GM18498 (cell line): Measurements from ENCODE around the gene ZNF22.

ENCODE experiments used
- ATAC-seq: cut with Tn5 transposase; IDR thresholded peaks from one replicate; pipeline ENCODE4 v1.9.1; 2021; ENCODE audit warnings: mild to moderate bottlenecking, moderate library complexity; ENCODE audit not compliant: unreplicated experiment

Gene ZNF22

DNA sequence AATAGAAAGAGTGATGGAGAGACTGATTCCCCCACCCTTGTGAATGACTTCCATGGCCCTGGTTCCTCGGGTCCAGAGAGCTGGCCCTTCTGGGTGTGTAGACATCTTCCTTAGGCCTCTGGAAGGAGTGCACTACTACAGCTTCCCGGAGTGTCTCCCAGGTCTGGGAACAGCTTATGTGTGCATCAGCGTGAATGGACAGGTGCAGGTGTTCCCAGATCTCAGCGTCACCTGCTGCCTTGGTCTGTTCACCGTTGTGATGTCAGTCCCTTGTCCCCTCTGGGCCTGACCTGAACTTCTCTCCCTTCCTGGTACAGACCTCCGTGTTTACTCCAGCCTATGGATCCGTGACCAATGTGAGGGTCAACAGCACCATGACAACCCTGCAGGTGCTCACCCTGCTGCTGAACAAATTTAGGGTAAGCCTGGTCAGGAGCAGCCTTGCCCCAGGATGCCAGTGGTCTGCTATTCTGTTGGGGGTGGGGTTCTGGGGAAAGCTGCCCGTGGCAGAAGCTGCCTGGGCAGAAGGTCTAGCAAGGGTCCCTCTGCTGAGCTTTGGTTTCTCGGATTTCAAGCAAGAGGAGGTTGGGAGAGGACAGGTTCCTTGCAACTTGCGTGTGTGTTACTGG is 11.7 kb upstream of the ZNF22 start:
- no peak for ATAC-seq

DNA sequence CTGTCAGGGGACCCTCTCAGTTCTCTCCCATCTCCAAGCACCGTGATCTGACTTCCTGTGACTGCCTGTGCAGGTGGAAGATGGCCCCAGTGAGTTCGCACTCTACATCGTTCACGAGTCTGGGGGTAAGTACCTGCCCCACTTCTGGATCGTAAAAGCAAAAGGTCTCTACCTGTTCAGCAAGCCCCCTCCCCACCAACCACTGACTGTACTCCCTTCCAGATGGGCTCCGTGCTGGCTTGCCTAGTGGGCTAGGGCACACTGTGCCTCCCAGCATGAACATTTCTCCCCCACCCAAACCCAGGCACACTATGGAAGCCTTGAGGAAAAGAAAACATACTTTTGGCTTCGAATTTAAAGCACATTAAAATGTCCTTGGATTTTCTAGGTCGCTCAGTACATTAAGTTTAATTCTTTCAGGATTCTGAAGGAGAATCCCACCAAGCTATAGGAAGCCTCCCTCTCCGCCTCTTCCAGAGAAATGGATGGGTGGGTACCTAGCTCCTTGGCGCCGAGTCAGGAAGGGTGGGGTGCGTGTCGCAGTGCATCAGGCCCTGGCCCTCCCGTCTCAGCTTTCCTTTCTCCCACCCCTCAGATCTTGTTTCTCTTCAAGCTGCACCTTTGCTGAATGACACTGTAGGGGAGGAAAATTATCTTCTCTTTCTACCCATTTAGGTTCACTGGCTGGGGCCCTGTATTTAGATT is 11.0 kb upstream of the ZNF22 start:
- no peak for ATAC-seq

DNA sequence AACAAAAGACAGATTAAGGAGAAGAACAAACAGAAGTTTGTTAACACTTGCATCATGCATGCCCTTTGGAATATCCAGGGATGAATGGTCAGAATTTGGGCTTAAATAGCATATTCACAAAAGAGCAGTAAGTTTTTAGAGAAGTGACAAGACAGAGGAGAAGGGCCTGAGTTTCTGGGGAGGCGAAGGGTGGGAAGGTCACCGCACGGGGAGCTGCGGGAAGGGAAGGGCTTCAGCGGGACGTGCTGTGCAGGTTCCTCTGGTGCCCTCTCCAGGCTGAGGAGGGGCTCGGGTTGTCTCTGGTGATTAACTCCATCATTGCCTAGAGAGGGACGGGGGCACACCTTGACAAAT is 10.4 kb upstream of the ZNF22 start:
- ATAC-seq: no peak

DNA sequence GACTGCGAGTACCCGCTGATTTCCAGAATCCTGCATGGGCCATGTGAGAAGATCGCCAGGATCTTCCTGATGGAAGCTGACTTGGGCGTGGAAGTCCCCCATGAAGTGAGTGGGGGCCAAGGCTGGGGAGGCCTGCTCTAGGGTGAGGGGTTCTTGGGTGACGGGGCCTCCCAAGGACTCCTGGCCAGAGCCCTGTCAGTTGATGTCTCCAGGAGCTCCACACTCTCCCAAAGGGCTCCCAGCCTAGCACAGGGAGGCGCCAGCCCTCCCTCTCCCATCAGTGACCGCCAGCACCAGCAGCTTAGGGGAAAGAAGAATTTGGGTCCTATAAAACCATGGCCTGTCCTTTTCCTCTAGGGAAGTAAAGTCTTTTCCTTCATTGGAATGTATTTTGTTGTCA is 9.8 kb upstream of the ZNF22 start:
- no peak for ATAC-seq

GRCh38 chr10:44991571-44991970 is 9.2 kb upstream of the ZNF22 start:
- ATAC-seq: no peak

DNA sequence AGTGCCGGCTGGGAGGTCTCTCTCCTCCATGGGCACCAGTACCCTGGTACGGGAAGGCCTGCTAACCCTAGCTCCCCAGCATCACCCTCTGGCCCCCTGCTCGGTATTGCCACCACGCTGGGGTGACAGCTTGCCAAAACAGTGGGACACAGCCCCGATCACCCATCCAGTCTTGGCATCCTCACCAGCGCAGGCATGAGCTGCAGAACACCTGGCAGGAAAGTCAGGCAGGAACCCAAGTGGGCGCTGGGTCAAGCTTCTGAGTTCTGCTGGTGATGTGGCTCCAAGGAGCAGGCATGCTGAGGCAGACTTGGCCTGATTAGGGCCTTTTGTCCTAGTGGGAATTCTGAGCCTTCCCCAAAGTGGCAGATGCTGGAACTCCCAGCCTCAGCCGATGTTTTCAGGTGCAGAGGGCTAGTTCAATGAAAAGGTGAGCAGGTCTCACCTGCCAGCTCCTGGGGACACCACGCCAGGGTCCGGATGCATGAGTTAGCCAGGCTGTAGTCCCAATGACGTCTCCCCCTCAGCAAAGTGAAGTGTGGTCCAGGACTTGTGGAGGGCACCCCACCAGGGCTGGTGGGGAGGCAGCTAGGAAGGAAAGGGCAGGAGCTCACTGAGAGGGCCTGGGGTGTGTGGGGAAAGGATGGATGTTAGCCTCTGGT is 8.5 kb upstream of the ZNF22 start:
- ATAC-seq: no peak

GRCh38 chr10:44992732-44993225 is 7.9 kb upstream of the ZNF22 start:
- ATAC-seq: no peak

DNA sequence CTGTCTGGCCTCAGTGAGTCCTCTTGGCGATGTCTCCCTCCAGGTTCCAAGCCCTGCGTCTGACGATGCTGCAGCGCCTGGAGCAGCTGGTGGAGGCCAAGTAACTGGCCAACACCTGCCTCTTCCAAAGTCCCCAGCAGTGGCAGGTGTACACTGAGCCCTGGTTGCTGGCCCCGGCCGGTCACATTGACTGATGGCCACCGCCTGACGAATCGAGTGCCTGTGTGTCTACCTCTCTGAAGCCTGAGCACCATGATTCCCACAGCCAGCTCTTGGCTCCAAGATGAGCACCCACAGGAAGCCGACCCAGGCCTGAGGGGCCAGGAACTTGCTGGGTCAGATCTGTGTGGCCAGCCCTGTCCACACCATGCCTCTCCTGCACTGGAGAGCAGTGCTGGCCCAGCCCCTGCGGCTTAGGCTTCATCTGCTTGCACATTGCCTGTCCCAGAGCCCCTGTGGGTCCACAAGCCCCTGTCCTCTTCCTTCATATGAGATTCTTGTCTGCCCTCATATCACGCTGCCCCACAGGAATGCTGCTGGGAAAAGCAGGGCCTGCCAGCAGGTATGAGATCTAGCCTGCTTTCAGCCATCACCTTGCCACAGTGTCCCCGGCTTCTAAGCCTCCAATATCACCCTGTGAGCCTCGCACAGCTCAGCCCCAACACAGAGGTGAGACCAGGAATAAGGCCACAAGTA is 7.3 kb upstream of the ZNF22 start:
- ATAC-seq: no peak

DNA sequence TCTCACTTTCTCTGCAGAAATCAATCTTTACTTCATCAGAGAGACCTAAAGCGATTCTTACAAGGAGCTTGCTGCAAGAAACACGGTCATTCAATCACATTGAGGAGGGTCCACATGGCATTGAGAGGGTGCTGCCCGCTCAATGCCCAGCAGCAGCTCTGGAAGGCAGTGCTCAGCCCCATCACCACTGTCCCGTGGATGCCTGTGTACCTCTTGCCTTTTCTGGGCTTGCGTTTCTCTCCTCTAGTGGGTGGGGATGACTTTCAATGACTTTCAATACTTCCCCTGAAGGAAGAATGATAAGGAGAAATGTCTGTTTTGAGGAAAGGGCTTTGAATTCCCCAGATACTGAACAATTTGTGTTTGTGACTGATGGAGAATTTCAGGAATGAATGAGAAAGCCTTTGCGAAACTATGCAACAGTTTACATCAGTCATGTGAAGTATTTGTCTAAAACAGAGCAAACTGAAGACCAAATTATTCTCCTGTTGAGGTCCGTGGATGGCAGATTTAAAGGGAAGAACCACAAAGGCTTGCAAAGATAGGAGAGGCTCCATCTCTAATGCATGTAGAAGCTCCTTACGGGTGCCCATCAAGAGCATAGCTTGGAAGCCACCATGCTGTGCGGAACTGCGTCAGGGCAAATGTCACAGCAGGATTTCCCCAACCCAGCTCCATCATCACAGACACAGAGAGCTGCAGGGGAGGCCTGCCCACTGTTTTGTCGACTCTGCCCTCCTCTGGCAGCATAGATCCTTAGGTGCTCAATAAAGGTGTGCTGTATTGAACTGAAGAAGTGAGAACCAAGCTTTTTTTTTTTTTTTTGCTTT is 6.6 kb upstream of the ZNF22 start:
- ATAC-seq: no peak

DNA sequence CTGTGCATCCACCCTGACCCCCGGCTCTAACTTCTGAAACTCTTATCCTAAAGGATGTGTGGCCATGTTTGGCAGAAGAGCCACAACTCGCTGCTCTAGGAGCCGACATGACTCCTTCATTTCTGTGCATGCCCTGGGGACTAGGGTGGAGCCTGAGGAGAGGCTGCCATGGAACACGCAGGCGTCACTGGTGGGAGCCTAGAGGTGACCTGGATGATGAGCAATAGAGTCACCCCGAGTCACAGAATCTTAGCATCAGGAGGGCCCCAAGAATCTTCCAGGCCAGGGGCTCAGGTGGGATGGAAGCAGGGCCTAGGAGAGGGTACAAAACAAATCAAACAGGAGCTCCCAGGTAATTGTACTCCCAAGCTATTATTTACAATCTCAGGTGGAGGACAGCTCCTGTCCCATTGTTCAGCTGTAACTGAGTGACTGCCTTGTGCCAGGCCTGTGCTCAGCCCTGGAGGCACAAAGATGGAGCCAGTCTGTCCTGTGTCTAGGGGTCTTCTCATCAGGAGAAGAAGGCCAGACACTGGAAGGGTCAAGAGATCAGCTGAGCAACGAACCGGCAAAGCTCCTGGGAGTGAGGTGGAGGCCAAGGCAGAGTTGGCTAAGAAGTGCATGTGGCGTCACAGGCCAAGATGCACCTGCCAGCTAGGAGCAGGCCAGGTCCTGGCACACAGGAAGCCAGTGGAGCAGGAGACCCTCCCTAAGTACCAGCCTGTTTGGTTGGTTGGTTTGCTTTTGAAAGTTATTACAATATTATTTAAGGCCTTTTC is 5.8 kb upstream of the ZNF22 start:
- ATAC-seq: no peak

DNA sequence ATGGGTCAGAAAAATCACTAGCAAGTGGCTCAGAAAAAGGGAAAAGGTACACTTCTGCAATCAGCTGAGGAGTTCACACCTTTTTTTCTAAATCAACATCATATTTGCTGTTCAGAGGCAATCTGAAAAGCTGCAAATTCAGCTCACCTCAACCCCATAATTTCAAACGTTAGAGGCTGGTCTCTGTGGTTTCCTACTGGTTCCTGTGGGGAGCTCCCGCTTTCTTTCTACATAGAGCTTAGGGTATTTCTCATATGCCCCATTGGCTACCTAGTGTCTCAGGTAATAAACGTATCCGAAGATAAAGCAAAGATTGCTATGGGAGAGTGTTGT is 5.2 kb upstream of the ZNF22 start:
- no peak for ATAC-seq

- no peak for ATAC-seq
These were observed 4.6 kb upstream of the ZNF22 start for GRCh38 chr10:44995914-44996669.

GRCh38 chr10:44997105-44997748 is 3.5 kb upstream of the ZNF22 start:
- no peak for ATAC-seq

DNA sequence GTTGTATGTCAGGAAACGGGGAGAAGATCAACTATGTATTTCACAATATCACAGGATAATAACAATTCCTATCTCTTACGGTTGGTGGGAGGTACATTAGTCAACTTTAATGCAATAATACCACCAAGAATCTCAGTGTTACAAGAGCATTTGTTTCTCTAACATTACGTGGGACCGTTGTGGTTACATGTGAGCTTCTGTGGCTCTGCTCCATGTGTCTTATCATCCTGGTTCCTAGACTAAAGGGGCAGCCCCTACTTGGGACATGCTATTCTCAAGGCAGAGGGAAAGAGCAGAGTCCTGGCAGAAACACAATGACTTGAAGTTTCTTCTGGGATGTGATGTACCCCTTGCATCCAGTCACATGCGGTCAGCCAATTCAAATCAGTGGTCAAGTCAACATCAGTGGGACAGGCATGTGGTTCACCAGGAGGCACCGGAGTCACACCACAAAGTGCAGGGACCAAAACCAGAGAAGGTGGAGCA is 2.5 kb upstream of the ZNF22 start:
- ATAC-seq: no peak

- no peak for ATAC-seq
These were observed 478 bp upstream of the ZNF22 start for GRCh38 chr10:45000138-45000751.

DNA sequence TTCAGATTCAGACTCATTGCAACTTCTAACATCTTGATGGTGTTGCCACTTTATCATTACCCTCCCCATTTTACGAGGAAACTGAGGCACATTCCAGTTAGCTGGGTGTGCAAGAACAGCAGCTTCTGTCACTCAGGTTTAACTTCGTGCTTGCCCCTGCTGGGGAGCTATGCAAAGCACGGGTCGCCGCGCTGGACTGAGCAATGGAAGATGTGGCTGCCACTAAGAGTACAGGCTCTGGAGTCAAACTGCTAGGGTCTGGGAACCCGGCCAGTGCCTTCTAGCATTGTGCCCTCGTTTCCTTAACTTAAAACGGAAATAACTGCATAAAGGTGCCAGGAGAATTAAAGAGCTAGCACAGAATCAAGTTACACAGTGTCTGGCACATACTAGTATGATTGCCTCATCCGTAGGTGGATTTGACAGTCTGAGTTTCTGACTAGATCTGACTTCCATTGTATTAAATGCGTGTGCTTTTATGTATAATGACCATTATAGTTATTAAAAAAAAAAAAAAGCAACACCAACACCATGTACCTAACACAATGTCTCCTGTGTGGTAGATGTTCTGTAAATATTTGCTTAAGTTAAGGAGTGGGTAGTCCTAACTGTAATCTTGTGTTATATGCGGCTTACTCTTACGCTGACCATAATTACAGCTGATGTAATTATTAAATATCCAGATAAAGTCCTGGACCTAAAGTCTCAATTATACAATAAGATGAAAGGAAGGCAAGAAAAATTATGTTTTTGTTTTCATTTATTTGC is 842 bp downstream of the ZNF22 start:
- ATAC-seq: peak; percentile 84

DNA sequence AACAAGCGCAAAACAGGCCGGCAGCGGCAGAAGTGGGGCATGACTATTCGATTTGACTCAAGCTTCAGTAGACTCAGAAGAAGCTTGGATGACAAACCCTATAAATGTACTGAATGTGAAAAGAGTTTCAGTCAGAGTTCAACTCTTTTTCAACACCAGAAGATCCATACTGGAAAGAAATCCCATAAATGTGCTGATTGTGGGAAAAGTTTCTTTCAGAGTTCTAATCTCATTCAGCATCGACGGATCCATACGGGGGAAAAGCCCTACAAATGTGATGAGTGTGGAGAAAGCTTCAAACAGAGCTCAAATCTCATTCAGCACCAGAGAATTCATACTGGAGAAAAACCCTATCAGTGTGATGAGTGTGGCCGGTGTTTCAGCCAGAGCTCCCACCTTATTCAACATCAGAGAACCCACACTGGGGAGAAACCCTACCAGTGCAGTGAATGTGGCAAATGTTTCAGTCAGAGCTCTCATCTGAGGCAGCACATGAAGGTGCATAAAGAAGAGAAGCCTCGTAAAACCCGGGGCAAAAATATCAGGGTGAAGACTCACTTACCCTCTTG is 2.8 kb downstream of the ZNF22 start:
- ATAC-seq: no peak
